Stimulated activated CD8-positive, alpha-beta memory T cell treated with anti-CD3 and anti-CD28 coated beads, Interleukin-4, amount 100 ng/mL, for 24 hours (primary cell): ENCODE data around the gene AGBL4.

ENCODE experiments used
- DNase-seq: peaks from one replicate; pipeline ENCODE4 v3.0.0-alpha.2; 2020; ENCODE audit warnings: low read depth

The AGBL4 gene

GRCh38 chr1:48887796-48888195 is 1136.0 kb downstream of the AGBL4 start:
- no peak for DNase-seq

GRCh38 chr1:48882020-48882419 is 1141.7 kb downstream of the AGBL4 start:
- no peak for DNase-seq

DNA sequence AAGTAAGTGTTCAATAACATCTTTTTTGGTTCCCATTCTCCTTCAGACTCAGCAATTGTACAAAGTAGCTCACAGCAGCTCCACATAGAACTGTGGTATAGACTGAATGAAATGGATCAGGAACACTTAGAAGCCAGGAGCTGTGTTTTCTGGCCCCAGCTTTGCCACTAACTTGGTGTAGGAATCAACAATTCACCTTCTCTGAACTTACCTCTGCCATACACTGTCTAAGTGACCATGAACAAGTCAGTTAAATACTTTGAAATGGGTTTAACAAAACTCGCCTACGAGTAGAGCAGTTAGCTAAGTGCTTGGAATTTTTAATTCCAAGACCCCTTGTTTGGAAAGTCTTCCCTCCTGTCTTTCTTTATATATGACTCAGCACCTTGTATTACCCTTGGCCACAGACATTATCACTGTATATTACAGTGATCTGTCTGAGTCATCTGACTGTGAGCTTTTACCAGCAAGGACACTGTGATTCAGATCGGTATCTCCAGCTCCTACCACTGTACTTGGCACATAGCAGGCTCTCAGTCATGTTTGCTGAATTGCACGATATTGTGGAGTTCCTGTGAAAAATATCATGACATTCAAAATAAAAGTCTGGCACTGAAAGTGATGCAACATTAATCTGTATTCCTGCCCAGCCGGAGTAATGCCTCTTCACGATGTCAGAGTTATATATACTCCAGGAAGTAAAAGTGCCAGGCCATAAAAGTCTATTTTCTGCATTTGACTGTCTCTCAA is 1145.4 kb downstream of the AGBL4 start:
- DNase-seq: no peak

- no peak for DNase-seq
These were observed 1147.4 kb downstream of the AGBL4 start for GRCh38 chr1:48876330-48876785.

DNA sequence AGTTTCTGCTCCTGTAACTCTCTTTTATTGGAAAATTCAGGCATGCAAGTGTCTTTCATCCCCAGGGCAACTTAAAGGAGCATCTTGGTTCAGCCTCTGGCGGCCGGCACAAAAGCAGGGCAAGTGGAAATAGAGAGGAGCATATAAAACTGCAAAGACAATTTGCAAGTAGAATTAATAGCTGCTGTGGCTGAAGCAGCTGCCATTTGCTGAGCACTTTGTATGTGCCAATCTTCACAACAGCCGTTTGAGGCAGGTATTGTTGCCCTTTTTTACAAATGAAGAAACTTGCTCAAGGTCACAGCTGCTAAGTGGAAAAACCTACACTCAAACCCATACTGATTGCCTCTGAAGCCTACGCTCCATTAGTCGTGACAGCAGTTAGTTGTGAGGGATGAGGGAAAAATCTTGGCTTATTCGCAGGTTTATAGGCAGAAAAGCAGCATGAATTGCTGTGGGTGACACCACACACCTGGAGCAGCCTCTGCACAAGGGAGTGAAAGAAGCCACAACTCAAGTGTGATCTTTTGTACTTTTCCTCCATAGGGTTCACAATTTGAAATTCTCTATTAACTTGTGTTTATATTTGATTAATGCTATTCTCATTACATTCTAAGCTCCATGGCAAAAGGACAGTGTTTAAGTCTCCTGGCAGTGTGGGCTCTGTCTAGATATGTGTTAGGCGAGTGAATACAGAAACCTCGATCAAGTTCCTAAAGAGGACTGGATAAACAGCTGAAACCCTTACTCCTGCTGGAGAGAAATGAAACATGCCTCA is 1148.0 kb downstream of the AGBL4 start:
- DNase-seq: no peak

DNA sequence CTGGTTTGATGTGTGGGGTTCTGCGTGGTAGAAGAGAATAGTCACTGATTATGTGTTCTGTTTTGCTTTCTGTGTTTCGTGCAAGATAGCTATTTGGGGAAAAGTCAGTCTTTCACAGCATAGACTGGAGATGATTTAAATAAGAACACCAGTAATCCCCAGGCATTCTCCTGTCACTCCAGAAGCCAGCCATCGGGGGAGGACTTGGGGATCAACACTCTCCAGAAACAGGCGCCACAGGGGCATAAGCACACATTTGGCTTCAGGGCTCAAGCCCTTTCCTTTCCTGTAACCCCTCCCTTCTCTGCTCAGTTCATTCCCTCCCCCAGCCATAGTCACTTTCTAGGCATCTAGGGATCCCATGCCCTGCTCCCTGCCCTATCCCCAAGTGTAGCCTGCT is 1149.8 kb downstream of the AGBL4 start:
- DNase-seq: no peak

GRCh38 chr1:48870596-48870995 is 1153.2 kb downstream of the AGBL4 start:
- DNase-seq: no peak

GRCh38 chr1:48869116-48869893 is 1154.4 kb downstream of the AGBL4 start:
- no peak for DNase-seq

DNA sequence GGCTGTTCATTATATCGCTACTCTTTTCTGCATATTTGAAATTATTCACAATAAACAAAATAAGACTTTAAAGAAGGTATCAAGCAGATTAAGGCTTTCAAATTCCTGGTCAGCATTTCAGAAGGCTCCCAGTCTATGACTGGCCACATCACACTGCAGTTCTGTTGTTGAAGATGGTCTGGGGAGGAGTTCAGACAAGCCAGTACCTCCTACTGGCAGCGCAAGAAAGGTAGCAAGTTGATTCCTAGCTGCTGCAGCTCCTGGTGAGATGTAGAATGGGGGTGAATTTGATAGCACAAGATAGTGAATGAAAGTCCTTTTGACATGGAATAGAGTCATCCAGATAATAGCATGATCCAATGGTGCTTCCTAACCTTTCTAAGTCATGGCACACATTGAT is 1158.8 kb downstream of the AGBL4 start:
- no peak for DNase-seq

DNA sequence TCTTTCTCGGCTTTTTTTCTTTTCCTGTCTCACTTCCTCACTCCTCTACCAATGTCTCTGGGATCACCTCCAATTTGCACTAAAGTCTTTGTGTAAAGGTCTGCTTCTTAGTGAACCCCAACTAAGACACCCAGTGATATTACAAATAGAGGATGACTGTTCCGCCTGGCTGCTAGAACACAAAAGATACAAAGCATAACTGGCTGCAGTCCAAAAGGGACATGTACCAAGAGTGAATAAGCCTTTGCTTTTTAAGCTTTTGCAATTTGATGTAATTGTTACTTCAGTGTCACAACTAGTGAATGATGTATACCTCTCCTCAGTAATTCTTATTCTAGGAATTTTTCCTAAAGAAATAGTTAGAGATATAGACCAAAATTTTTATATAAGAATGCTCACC is 1164.3 kb downstream of the AGBL4 start:
- no peak for DNase-seq

DNA sequence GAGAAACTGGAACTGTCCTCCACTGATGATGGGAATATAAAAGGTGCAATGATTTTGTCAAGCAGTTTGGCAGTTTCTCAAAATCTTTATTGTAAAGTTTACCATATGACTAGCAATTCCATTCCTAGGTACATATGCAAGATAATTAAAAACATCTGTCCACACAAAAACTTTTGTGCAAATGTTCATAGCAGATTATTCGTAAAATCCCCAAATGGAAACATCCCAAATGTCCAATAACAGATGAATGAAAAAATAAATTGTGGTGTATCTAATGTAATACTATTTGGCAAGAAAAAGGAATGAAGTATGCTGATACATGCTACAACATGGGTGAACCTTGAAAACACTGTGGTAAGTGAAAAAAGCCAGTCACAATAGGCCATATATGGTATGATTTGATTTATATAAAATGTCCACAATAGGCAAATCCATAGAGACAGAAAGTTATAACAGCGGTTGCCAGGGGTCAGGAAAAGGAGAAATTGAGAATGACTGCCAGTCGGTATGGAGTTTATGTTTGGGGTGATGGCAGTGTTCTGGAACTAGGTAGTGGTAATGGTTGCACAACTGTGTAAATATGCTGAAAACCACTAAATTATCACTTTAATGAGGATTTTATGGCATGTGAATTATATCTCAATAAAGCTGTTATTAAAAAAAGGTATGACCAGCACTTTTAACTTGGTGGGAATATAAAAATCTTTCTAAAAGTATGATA is 1165.4 kb downstream of the AGBL4 start:
- no peak for DNase-seq

GRCh38 chr1:48853006-48853405 is 1170.7 kb downstream of the AGBL4 start:
- no peak for DNase-seq

GRCh38 chr1:48851638-48852037 is 1172.1 kb downstream of the AGBL4 start:
- DNase-seq: no peak

GRCh38 chr1:48848035-48848434 is 1175.7 kb downstream of the AGBL4 start:
- DNase-seq: no peak

DNA sequence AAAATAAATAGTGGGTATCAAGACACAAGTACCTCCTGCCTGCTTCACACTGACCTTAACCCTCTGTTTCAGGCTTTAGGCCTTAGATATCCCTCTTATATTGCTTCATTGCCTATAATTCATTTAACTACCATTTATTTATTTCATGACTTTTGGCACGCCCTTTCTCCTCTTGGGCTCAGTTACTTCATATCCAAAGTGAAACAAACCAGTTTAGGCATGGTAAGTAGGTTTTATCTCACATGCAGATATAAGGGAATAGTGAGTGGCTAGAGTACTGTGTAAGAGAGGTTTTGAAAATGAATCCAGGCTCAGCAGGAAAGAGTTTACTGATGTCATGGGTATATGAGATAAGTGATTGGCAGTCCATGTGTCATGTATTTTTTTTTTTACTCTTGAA is 1177.3 kb downstream of the AGBL4 start:
- no peak for DNase-seq

- DNase-seq: no peak
These were observed 1179.6 kb downstream of the AGBL4 start for GRCh38 chr1:48844187-48844586.

- no peak for DNase-seq
These were observed 1181.8 kb downstream of the AGBL4 start for GRCh38 chr1:48841966-48842365.

GRCh38 chr1:48841461-48841860 is 1182.3 kb downstream of the AGBL4 start:
- no peak for DNase-seq

GRCh38 chr1:48831120-48831978 is 1192.4 kb downstream of the AGBL4 start:
- no peak for DNase-seq

GRCh38 chr1:48830715-48831114 is 1193.0 kb downstream of the AGBL4 start:
- no peak for DNase-seq

DNA sequence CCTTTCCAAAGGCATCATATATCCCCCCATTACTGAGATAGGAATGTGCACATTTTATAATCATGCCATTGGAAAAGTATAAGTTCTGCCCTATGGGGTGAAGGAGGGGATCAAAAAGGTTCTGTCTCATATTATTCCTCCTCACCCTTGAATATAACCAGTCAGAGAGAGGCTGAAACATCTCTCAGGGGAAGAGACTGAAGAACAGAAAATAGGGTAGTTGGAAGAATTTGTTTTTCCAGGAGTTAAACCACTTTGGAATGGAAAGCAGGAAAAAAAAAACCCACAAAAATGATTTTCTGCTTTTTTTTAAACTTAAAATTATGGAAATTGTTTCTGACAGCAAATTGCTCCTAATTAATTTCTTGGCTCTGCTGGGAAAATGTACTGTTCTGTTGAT is 1194.3 kb downstream of the AGBL4 start:
- DNase-seq: no peak
